22Rv1 (cell line): ENCODE results near the gene IFITM2.

Experiments
- ZFX ChIP-seq: fragments of 450-650 bp; IDR thresholded peaks from 2 replicates; pipeline ENCODE4 v1.6.1; 2017; ENCODE audit warnings: antibody characterized with exemption, borderline replicate concordance
- TF ChIP-seq, protein P1 (sequence below): fragments of 450-650 bp; IDR thresholded peaks from 2 replicates; pipeline ENCODE4 v1.5.1; 2017; ENCODE audit warnings: mild to moderate bottlenecking

GRCh38 chr11:290621-291231 lies 16.9 kb upstream of the IFITM2 start:
- TF ChIP-seq, protein P1, sequence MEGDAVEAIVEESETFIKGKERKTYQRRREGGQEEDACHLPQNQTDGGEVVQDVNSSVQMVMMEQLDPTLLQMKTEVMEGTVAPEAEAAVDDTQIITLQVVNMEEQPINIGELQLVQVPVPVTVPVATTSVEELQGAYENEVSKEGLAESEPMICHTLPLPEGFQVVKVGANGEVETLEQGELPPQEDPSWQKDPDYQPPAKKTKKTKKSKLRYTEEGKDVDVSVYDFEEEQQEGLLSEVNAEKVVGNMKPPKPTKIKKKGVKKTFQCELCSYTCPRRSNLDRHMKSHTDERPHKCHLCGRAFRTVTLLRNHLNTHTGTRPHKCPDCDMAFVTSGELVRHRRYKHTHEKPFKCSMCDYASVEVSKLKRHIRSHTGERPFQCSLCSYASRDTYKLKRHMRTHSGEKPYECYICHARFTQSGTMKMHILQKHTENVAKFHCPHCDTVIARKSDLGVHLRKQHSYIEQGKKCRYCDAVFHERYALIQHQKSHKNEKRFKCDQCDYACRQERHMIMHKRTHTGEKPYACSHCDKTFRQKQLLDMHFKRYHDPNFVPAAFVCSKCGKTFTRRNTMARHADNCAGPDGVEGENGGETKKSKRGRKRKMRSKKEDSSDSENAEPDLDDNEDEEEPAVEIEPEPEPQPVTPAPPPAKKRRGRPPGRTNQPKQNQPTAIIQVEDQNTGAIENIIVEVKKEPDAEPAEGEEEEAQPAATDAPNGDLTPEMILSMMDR, result no peak
- TF ChIP-seq ZFX, result no peak
